Measurements from ENCODE around the gene THAP8.

THAP8 gene

DNA sequence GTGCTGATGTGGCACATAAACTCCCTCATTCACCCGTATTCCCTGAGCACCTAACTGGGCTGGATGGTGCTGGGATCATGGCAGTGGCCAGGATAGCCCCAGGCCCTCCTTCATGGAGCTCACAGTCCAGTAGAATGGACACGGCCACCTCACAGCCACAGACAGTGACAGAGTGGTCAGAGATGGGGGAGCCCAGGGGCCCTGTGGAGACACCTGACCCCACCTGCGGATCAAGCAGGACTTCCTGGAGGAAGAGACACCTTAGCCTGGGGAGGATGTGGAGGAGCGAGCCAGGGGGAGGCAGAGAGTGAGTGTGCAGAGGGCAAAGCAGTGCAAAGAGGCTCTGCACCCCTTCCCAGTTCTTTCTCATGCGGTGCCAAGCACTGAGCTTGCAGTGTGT, 35.8 kb upstream of the THAP8 start:
- H3K27me3 ChIP-seq (ENCODE audit: low read length), result no peaks in the 10 kb centered on the region
- H2AFZ ChIP-seq (ENCODE audit: low read depth, low read length, severe bottlenecking), result no peak overlapping the region
- H3K4me3 ChIP-seq (ENCODE audit: insufficient read depth, low read length, poor library complexity, severe bottlenecking), result no peak overlapping the region
- H3K9me2 ChIP-seq (replicated peaks; ENCODE audit: insufficient read depth, low read length), result no peaks in the 10 kb centered on the region
- no peak overlapping the region for H3K27ac ChIP-seq (ENCODE audit: low read depth, low read length)
- no peak for TF ChIP-seq EZH2phosphoT487 (conservative IDR thresholded peaks at IDR 0.05; ENCODE audit: low read length)
- TF ChIP-seq, protein P1, sequence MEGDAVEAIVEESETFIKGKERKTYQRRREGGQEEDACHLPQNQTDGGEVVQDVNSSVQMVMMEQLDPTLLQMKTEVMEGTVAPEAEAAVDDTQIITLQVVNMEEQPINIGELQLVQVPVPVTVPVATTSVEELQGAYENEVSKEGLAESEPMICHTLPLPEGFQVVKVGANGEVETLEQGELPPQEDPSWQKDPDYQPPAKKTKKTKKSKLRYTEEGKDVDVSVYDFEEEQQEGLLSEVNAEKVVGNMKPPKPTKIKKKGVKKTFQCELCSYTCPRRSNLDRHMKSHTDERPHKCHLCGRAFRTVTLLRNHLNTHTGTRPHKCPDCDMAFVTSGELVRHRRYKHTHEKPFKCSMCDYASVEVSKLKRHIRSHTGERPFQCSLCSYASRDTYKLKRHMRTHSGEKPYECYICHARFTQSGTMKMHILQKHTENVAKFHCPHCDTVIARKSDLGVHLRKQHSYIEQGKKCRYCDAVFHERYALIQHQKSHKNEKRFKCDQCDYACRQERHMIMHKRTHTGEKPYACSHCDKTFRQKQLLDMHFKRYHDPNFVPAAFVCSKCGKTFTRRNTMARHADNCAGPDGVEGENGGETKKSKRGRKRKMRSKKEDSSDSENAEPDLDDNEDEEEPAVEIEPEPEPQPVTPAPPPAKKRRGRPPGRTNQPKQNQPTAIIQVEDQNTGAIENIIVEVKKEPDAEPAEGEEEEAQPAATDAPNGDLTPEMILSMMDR (IDR thresholded peaks at IDR 0.05; ENCODE audit: insufficient read depth, low read length, poor library complexity, severe bottlenecking), result no peak
- H4K20me1 ChIP-seq (ENCODE audit: low read depth, low read length), result no peaks in the 10 kb centered on the region
- no peak overlapping the region for H3K4me2 ChIP-seq (ENCODE audit: low read depth, low read length, poor library complexity, severe bottlenecking)
- no peak overlapping the region for H3K9ac ChIP-seq (ENCODE audit: low read length)
- peaks cover 5% of the 10 kb centered on the region; the same call in 1 of the 2 replicates for H3K36me3 ChIP-seq (ENCODE audit: low read length)
- H3F3A ChIP-seq (ENCODE audit: insufficient read depth), result no peaks in the 10 kb centered on the region
- H3K79me2 ChIP-seq (ENCODE audit: insufficient read depth, low read length), result no peaks in the 10 kb centered on the region
- H3K9me3 ChIP-seq (ENCODE audit: insufficient read depth, low read length), result no peaks in the 10 kb centered on the region

DNA sequence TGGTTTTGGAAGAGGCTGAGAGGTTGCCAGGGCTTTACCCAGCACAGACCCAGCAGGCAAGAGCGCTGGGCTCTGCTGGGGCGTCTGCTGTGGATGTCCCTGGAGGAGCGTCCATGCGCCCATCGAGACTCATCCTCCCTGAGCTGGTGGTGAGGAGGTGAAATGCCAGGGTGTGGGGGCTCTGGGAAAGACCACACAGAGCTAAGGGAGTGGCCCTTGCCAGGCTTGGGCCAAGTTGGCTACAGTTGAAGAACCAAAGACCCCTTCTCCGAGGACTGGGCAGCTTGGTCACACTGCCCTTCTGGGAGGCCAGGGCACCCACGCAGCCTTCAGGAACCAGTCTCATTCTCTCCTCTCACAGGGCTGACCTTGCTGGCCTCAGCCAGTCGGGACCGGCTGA, 32.2 kb upstream of the THAP8 start:
- Histone ChIP-seq H3K36me3 (ENCODE audit: low read length) (peaks cover 16% of the 10 kb centered on the region; the same call in 1 of the 2 replicates), H3K9me2 (replicated peaks; ENCODE audit: insufficient read depth, low read length) (no peaks in the 10 kb centered on the region), H3K79me2 (ENCODE audit: insufficient read depth, low read length) (no peaks in the 10 kb centered on the region), H3K4me2 (ENCODE audit: low read depth, low read length, poor library complexity, severe bottlenecking) (no peak overlapping the region), H3K27me3 (ENCODE audit: low read length) (no peaks in the 10 kb centered on the region), H3K4me3 (ENCODE audit: insufficient read depth, low read length, poor library complexity, severe bottlenecking) (no peak overlapping the region), H3K9ac (ENCODE audit: low read length) (no peak overlapping the region), H3F3A (ENCODE audit: insufficient read depth) (no peaks in the 10 kb centered on the region), H4K20me1 (ENCODE audit: low read depth, low read length) (no peaks in the 10 kb centered on the region), H2AFZ (ENCODE audit: low read depth, low read length, severe bottlenecking) (no peak overlapping the region), H3K9me3 (ENCODE audit: insufficient read depth, low read length) (no peaks in the 10 kb centered on the region), H3K27ac (ENCODE audit: low read depth, low read length) (no peak overlapping the region)
- TF ChIP-seq, protein P1 (IDR thresholded peaks at IDR 0.05; ENCODE audit: insufficient read depth, low read length, poor library complexity, severe bottlenecking), result no peak
- TF ChIP-seq EZH2phosphoT487 (conservative IDR thresholded peaks at IDR 0.05; ENCODE audit: low read length), result no peak

DNA sequence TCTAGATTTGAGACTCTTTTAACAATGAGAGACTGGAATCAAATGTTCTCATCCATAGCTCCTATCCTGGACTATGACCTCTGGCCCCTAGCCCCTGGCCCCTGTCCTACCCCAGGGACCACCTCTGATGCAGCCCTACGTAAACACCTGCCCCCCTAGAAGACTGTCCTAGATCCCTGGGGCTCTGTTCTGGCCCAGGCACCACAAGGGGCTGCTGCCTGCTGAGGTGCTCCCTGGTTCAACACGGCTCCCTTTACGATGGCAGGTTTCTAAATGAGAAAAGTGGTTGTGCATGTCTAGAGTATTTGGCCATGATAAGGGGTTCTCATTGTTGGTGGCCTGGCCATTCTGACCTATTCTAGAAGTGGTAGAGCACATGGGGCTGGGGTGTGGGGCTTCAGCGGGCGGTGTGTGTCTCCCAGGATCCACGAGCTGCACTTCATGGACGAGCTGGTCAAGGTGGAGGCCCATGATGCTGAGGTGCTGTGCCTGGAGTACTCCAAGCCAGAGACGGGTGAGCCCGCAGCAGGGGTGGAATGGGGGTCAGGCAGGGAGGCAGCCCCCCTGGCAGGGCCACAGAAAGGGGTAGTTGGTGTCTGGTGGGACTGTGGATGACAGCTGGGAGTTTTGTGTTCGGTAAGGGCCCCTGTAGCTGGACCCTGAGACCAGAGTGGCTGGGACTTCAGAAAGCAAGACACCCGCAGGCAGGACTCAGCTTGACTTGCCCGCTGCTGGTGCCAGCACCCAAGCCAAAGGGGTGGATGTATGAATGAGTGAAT, 30.3 kb upstream of the THAP8 start:
- H3K9me2 ChIP-seq (replicated peaks; ENCODE audit: insufficient read depth, low read length), result no peaks in the 10 kb centered on the region
- H3K36me3 ChIP-seq (ENCODE audit: low read length), result peaks cover 21% of the 10 kb centered on the region; the same call in 1 of the 2 replicates
- H3K4me3 ChIP-seq (ENCODE audit: insufficient read depth, low read length, poor library complexity, severe bottlenecking), result no peak overlapping the region
- H4K20me1 ChIP-seq (ENCODE audit: low read depth, low read length), result no peaks in the 10 kb centered on the region
- H3K27ac ChIP-seq (ENCODE audit: low read depth, low read length), result no peak overlapping the region
- H2AFZ ChIP-seq (ENCODE audit: low read depth, low read length, severe bottlenecking), result no peak overlapping the region
- H3K9ac ChIP-seq (ENCODE audit: low read length), result no peak overlapping the region
- no peaks in the 10 kb centered on the region for H3F3A ChIP-seq (ENCODE audit: insufficient read depth)
- H3K4me2 ChIP-seq (ENCODE audit: low read depth, low read length, poor library complexity, severe bottlenecking), result no peak overlapping the region
- H3K79me2 ChIP-seq (ENCODE audit: insufficient read depth, low read length), result no peaks in the 10 kb centered on the region
- no peaks in the 10 kb centered on the region for H3K27me3 ChIP-seq (ENCODE audit: low read length)
- TF ChIP-seq, protein P1 (IDR thresholded peaks at IDR 0.05; ENCODE audit: insufficient read depth, low read length, poor library complexity, severe bottlenecking), result no peak
- no peak for TF ChIP-seq EZH2phosphoT487 (conservative IDR thresholded peaks at IDR 0.05; ENCODE audit: low read length)
- H3K9me3 ChIP-seq (ENCODE audit: insufficient read depth, low read length), result no peaks in the 10 kb centered on the region

All from SU-DHL-6 (cell line).